ENCODE data around the gene UBXN6. TPM values are rescaled to one million over a fixed set of nuclear protein-coding genes. Genes with fewer than 3 reads are reported as not detected.

UBXN6 gene
- total and polyA plus RNA-seq, 11 donors: 75.1 to 137 (median 113) TPM

DNA sequence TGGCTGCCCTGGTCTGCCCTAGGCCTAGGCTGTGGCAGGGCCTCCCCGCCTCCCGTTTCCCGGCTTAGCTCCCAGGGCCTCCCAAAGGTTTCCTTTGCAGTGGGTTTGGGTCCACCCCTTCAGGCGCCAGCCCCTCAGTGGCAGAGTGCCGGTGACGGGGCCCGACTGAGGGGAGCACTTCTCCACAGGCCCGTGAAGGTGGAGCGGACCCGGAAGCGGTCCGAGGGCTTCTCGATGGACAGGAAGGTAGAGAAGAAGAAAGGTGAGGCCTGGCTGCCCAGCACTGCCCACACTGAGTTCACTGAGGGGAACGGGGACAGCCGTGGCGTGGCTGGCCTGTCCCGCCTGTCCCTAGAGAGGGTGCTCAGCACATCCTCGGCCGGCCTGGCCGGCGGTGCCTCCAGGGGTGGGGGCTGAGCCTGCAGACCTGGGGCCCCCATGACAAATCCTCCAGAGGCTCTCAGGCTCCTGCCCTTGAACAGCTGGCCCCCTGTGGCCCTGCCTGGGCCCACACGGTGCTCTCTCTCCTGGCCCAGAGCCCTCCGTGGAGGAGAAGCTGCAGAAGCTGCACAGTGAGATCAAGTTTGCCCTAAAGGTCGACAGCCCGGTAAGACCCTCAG is 40.3 kb upstream of the UBXN6 start:
- no peak overlapping the region for H3K4me3 ChIP-seq
- H3K27ac ChIP-seq: no peak overlapping the region
- DNase-seq (peak in 1 of 5 donors; percentile 17), ATAC-seq (no peak)
- TF ChIP-seq POLR2A (IDR thresholded peaks at IDR 0.05): no peak
- TF ChIP-seq, protein P1, sequence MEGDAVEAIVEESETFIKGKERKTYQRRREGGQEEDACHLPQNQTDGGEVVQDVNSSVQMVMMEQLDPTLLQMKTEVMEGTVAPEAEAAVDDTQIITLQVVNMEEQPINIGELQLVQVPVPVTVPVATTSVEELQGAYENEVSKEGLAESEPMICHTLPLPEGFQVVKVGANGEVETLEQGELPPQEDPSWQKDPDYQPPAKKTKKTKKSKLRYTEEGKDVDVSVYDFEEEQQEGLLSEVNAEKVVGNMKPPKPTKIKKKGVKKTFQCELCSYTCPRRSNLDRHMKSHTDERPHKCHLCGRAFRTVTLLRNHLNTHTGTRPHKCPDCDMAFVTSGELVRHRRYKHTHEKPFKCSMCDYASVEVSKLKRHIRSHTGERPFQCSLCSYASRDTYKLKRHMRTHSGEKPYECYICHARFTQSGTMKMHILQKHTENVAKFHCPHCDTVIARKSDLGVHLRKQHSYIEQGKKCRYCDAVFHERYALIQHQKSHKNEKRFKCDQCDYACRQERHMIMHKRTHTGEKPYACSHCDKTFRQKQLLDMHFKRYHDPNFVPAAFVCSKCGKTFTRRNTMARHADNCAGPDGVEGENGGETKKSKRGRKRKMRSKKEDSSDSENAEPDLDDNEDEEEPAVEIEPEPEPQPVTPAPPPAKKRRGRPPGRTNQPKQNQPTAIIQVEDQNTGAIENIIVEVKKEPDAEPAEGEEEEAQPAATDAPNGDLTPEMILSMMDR (IDR thresholded peaks at IDR 0.05): no peak
- WGBS, 4 donors: 91 to 95% (median 93%) methylated on average over 16 to 25 of the region's 25 CpGs
- H3K27me3 ChIP-seq: no peaks in the 10 kb centered on the region
- H3K36me3 ChIP-seq: peaks cover 5 to 94% (median 82%) of the 10 kb centered on the region in 9 donors
- no peaks in the 10 kb centered on the region for H3K9me3 ChIP-seq
- intact Hi-C loops (cut with DNase I): no loop called here
- no peaks in the 10 kb centered on the region for H3K4me1 ChIP-seq

DNA sequence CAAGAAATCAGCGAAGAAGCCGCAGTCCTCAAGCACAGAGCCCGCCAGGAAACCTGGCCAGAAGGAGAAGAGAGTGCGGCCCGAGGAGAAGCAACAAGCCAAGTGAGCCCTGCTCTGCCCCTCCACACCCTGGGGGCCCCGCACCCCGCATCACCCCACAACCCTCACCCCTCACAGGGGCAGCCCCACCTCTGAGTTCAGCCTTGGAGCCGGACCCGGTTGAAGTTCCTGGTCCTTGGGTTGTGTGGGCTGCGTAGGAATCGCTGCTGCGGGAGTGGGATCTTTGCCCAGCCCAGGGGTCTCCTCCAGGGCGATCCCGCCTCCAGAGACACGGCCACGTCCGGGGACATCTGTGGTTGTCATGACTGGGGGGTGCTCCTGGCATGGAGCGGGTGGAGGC is 38.7 kb upstream of the UBXN6 start:
- DNase-seq: peak in 1 of 5 donors; percentile 17
- no peak for ATAC-seq
- H3K4me3 ChIP-seq: no peak overlapping the region
- H3K4me1 ChIP-seq: no peaks in the 10 kb centered on the region
- no peak for TF ChIP-seq POLR2A (IDR thresholded peaks at IDR 0.05)
- TF ChIP-seq, protein P1 (IDR thresholded peaks at IDR 0.05): no peak
- no peak overlapping the region for H3K27ac ChIP-seq
- no peaks in the 10 kb centered on the region for H3K9me3 ChIP-seq
- H3K36me3 ChIP-seq: peaks cover 5 to 88% (median 75%) of the 10 kb centered on the region in 9 donors
- WGBS, 4 donors: 88 to 98% (median 89%) methylated on average over 9 to 18 of the region's 18 CpGs
- no peaks in the 10 kb centered on the region for H3K27me3 ChIP-seq
- intact Hi-C loops (cut with DNase I): no loop called here

DNA sequence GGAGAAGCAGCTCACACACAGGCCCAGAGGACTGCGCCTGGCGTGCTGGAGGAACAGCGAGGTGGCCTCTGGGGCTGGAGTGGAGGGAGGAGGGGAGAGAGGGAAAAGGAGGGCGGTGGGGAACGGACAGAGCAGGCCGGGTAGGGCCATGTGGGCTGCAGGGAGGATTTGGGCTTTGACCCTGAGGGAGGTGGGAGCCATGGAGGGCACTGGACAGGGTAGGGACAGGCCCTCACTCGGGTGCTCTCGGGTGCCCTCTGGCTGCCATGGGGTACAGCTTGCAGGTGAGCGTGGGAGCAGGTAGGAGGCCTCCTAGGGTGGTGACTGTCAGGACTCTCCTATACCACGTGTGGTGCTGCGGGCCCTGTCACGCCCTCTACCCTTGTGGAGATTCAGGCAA is 37.9 kb upstream of the UBXN6 start:
- TF ChIP-seq, protein P1 (IDR thresholded peaks at IDR 0.05): no peak
- TF ChIP-seq POLR2A (IDR thresholded peaks at IDR 0.05): no peak
- H3K27me3 ChIP-seq: no peaks in the 10 kb centered on the region
- no peak overlapping the region for H3K27ac ChIP-seq
- H3K4me1 ChIP-seq: no peaks in the 10 kb centered on the region
- H3K36me3 ChIP-seq: peaks cover 5 to 88% (median 70%) of the 10 kb centered on the region in 9 donors
- WGBS, 4 donors: 89 to 92% (median 91%) methylated on average over 7 to 12 of the region's 12 CpGs
- intact Hi-C loops (cut with DNase I): no loop called here
- ATAC-seq (peak in 2 of 4 donors; percentile 5 to 24), DNase-seq (no peak)
- no peak overlapping the region for H3K4me3 ChIP-seq
- no peaks in the 10 kb centered on the region for H3K9me3 ChIP-seq

DNA sequence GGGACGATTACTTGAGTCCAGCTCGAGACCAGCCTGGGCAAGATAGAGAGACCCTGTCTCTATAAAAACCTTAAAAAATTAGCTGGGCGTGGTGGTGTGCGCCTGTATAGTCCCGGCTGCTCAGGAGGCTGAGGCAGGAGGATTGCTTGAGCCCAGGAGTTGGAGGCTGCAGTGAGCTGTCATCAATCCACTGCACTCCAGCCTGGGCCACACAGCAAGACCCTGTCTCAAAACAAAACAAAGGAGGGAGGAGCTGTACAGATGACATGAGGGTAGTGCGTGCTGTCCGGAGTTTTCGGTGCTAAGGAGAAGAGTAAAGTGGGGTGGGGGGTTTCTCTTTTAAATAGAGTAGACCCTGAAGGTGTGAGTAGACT is 37.1 kb upstream of the UBXN6 start:
- H3K4me3 ChIP-seq: no peak overlapping the region
- no peak overlapping the region for H3K27ac ChIP-seq
- H3K27me3 ChIP-seq: no peaks in the 10 kb centered on the region
- TF ChIP-seq, protein P1 (IDR thresholded peaks at IDR 0.05): no peak
- TF ChIP-seq POLR2A (IDR thresholded peaks at IDR 0.05): no peak
- WGBS, 4 donors: 94 to 97% (median 95%) methylated on average over 8 of the region's 8 CpGs
- ATAC-seq (no peak), DNase-seq (no peak)
- no peaks in the 10 kb centered on the region for H3K9me3 ChIP-seq
- intact Hi-C loops (cut with DNase I): no loop called here
- H3K36me3 ChIP-seq: peaks cover 5 to 90% (median 73%) of the 10 kb centered on the region in 9 donors
- no peaks in the 10 kb centered on the region for H3K4me1 ChIP-seq

Measured in heart left ventricle (tissue), 16 donors.